Cardiac septum (tissue), 1 donor: ENCODE data around the gene TGFBR3. TPM values are rescaled to one million over a fixed set of nuclear protein-coding genes. Genes with fewer than 3 reads are reported as not detected.

Source experiments
- DNase-seq: peaks from one replicate; pipeline ENCODE4 v3.0.0-alpha.2; 2020; ENCODE audit warnings: low spot score
- intact Hi-C: fragments of 100-400 bp; cut with DNase I; formaldehyde crosslinking; loops from one replicate; pipeline ENCODE4 v1.14.0; 2022
- total RNA-seq: library from RNA; stranded (reverse); fragmentation: NEBNext Ultra II Directional; extraction: Animal tissue kit (Norgen Biotek cat#: 25700); gene quantifications from one replicate; pipeline ENCODE4 v1.2.1, GENCODE V29; 2021
- donor health status: DM: no; HTN: no; CAD: no.

The TGFBR3 gene
- total RNA-seq, 1 donor from 2014 or later = 12.6 TPM

DNA sequence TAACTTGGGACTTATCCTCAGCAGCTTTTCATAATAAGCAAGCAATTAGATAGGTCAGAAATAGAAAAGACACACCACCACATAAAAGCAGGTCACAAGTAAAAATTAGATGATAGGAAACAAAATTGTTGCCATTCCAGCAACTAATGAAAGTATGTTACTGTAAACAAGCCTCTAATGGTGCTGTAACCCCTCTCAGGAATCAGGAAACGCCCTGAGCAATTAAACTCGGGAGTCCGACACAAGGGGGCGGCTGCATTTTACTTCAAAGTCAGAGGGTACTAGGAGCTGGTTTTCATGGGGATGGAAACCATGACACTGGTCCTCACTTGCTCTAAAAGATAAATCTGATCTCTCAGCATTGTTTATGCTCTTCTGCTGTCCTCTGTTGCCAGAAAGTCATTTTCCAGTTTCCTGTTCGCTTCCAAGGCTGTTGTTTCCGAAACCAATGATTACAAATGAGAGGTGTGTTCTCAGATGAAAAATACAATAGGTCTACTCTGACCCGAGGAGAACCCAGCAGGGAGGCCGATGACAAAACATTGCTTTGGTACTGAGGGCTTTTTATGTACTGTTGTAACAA is 93.4 kb downstream of the TGFBR3 start:
- intact Hi-C loops = loop anchor here (10.0 kb wide), 1 partner anchor 92 kb away; the partner anchor contains the start of gene TGFBR3

DNA sequence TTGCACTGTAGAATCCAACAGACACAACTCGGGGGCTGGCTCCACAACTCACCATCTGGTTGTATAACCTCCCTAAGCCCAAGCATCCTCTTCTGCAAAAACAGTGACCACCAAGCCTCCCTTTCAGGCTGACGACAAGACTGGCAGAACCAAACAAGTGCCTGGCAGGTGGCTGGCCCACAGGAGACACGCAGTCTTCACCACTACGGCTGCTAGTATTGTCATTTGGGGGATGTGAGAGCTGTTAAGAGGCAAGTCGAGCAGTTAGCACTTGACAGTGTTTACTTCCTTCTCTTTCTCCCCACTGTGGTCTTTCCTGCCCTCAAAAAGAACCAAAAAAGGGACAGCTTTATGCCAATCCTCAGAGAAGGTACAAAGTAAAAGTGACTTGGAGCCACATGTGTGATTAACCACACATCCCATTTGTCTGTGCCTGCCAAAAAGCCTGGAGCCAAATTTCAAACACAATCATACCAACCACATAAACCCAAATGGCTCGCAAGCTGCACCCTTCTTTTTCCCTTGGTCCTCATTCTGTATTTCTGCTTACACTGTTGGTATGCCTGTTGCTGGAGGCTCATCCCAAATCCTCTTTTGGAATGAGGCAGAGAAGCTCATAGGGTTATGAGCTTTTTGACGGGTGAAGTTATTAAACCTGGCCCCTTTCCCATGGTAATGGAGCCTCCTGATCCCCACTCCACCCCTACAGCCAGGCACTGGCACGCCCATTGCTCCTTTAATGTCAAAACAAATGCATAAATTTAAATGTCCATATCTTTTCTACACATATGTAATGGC is 94.1 kb downstream of the TGFBR3 start:
- DNase-seq = no peak
- intact Hi-C loops = loop anchor here (10.0 kb wide), 1 partner anchor 93 kb away; the partner anchor contains the start of gene TGFBR3

More for the DNA sequence above, 93.4 kb downstream of the TGFBR3 start:
- DNase-seq = no peak

DNA sequence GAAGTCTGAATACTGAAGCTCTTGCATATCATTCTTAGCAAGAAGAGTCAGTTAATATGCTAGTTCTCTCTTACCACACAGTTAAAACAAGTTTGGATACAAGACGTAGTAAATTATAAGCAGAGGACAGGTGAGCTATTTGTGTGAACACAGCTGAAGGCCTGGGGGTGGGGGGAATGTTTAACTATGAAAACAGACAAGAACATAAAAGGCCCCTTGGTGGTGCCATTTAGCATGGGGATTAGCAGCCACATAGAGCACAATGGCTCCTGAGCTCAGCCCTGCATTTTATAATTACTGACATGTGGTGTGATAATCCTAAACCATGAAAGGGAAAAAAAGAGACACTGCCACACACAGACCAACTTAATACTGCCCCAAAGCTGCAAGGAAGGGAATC is 94.8 kb downstream of the TGFBR3 start:
- intact Hi-C loops = loop anchor here (10.0 kb wide), 1 partner anchor 94 kb away; the partner anchor contains the start of gene TGFBR3
- DNase-seq = no peak

DNA sequence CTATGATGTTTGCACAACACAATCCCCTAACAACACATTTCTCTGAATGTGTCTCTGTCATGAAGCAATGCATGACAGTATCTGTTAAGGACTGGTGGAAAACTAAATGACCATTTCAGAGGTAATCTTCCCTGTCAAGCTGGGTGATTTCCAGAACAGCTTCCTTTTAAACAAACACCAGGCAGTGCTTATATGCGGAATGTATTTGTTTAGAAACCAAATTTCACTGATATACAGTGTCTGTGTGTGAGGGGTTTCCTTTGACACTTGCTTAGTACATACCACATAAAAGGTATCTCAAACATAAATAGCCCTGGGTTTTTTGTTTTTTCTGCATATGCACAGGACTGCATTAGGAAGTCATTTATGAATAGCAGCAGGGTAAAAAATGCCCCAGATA is 95.6 kb downstream of the TGFBR3 start:
- intact Hi-C loops = loop anchor here (10.0 kb wide), 1 partner anchor 94 kb away; the partner anchor contains the start of gene TGFBR3
- DNase-seq = no peak

DNA sequence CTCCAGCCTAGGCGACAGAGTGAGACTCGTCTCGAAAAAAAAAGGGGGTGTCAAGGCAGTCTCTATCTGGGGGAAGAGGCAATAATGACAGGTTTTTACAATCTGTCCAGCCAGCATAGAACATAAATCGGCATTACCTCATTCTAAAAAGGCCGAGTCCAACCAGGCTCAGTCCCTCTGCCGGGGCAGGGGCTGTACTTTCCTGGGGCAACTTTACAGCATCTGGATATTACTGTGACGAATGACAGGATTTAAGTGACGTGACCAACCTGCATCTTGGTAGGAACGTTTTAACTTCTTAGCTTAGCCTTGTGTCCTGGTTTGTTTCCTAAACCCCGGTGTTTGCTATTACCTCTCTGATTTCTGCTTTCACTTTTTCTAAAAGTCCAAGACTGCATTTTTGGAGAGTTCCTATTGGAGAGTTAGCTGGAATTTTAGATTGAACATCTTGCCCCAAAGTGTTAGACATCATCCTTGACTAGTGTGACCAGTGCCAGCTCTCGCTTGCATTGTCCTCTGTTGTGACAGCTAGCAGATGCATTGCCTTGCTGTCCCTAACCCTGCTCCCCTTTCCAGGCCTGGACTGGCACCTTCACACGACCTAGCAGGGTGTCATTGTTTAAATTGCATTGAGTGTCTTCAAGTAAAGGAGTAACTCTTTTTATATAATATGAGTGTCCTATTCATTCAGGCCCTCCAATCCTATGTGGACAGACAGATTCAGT is 96.5 kb downstream of the TGFBR3 start:
- no peak for DNase-seq
- intact Hi-C loops = no loop called here

DNA sequence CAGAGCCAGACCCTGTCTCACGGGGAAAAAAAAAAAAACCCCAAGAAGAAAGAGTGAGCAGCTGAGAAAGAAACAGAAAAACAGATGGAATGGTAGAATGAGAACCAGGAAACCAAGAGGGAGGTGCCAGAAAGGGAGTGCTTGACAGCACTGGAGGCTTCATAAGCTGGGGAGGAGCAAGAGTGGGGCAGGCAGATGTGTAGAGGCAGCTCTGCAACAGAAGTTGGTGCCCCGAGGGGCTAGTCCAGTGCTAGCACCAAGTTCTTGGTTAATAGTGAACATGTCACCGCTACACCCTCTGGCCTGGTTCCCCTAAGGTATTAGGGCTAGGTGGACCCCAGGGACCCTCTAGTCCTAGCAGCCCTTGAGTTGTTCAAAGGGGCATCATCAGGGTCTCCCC is 98.0 kb downstream of the TGFBR3 start:
- intact Hi-C loops = no loop called here
- no peak for DNase-seq

DNA sequence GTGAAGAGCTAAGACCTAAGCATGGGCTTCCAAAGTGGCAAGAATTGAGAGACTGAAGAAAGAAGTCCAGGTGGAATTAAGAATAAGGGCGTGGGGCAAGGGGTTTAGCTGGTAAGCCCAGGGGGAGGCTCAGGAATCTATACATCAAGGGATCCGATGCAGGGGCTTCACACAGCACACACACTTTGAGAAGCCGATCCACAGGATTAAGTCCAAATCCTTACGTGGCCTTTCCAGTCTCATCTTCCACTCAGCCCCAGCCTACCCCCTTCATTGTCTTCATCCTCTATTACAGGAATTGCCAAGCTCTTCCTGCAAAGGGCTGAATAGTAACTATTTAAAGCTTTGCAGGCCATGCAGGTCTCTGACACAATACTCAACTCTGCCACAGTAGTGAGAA is 101.3 kb downstream of the TGFBR3 start:
- intact Hi-C loops = no loop called here
- DNase-seq = no peak

DNA sequence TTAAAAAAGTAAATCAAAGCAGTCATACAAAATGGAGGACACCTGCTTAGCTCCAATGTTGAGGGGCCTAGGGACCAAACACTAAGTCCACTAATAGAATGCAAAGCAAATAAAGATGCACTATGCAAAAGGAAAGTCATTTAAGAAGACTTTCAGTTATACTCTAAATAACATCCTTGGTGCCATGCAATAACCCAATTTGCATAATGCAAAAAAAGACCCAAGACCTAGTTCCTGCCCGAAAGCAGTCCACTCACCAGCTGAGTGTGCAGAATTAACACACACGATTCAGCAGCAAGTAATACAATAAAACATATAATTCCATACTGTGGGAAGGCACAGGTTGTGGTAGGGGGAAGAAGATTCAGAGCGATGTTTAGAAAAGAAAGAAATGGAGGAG is 101.8 kb downstream of the TGFBR3 start:
- intact Hi-C loops = no loop called here
- no peak for DNase-seq

DNA sequence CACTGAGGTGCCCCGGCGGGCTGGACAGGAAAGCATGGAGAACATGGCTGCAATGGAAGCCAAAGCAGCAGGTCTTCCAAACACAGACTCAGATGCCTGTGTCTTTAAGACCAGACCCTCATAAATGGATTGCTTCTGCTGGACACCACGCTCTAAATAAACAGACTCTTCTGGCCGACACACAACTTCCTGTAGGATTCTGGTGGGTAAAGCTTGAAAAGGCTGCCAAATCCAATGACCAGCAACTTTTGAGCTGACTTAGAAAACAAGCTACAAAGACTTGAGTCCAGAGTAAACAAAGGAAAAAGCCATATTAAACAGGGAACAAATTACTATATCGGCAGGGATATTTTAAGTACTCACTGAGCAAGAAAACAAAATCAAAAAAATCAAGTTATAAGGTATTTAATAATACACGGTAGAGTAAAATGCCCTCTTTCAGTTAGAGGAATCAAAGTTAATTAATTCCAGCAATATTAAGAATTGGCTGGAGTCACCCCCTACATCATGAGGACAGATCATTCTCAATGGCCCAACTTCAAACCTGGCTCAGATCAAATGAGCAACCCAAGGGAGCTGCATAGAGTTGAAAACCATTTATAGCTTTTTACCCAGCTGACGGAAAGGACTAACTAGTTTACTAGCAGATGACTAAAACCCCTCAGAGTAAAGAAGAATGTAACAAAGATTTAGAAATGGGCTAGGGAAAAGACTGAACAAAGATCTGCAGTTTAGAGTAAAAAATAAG is 102.4 kb downstream of the TGFBR3 start:
- intact Hi-C loops = no loop called here

DNA sequence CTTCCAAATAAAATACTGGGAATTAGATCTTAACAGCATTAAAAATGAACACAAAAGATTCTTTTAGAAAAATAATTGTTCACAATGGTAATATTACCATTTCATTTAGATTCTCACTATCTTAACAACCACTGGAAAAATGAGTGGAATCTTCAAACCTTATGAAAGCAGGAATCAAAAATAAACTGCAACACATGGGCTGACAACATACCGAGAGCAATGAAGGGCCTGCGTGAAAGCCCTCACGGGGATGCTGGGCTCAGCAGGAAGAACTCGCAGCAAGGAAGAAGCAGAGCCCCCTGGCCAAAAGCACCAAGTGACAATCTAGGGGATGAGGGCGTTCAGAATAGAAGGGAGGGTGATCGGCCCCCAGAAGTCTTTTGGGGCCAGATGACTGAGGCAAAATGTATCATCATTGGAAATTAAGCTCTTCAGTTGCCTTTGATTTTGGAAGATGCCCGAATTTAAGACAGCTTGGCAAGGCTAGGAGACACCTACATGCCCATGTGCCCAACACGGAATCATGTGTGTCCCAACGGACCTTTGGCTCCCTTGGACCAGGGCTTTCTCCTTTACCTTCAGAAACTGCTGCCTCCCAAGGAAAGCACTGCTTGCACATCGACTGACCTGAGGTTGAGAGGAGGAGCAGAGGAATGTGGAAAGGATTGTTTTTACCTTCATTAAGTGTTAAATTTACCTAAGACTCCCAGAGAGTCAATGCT is 103.9 kb downstream of the TGFBR3 start:
- intact Hi-C loops = no loop called here
- no peak for DNase-seq

More for the DNA sequence above, 102.4 kb downstream of the TGFBR3 start:
- DNase-seq = no peak

DNA sequence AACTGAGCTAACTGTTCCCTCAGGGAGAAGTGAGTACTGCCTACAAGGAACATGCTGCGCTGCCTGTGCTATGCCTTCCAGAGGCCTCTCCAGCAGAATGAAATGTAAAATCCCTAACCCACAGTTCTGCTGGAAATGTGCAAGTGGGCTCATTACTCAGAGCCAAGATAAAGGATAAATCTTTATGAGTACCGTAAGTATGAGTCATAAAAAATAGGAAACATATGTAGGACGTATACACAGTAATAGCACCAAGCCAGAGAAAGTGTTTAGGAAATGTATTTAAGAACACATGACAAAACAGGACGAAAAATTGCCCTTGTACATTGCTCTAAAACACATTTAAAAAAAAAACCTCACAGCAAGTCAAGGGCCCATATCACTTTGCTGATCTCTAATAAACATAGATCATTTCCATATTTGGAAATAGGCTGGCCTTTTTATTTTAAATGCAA is 104.6 kb downstream of the TGFBR3 start:
- intact Hi-C loops = no loop called here
- no peak for DNase-seq

DNA sequence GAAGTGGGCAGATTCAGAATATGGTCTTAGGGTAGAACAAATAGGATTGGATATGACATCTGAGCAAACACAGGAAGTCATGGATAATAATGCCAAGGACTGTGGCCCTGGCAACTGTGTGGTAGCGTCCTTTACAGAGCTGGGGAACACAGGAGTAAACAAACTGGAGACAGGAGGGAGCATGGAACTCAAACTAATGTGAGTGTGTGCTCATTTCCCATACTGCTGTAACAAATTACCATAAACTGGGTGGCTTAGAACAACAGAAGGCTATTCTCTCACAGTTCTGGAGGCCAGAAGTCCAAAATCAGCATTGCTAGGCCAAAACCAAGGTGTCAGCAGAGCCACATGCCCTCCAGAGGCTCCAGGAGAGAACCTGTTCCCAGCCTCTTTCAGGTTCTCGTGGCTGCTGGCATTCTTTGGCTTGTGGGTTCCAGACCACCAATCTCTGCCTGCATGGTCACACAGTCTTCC is 106.4 kb downstream of the TGFBR3 start:
- intact Hi-C loops = no loop called here
- no peak for DNase-seq

DNA sequence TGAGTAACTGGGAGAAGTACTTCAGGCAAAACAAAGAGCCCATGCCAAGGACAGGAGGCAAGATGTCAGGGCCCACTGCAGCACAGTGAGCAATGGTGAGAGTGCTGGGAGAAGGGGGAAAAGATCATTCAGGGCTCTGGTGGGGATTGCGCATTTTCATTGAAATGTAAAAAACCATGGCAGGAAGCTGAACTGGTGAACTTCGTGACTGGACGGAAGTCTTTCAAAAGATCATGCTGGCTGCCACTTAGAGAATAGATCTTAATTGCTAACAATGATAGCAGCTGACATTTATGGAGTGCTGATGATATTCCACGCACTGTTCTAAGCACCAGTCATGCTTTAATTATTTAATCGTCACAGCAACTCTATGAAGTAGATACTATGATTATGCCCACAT is 107.0 kb downstream of the TGFBR3 start:
- DNase-seq = no peak

DNA sequence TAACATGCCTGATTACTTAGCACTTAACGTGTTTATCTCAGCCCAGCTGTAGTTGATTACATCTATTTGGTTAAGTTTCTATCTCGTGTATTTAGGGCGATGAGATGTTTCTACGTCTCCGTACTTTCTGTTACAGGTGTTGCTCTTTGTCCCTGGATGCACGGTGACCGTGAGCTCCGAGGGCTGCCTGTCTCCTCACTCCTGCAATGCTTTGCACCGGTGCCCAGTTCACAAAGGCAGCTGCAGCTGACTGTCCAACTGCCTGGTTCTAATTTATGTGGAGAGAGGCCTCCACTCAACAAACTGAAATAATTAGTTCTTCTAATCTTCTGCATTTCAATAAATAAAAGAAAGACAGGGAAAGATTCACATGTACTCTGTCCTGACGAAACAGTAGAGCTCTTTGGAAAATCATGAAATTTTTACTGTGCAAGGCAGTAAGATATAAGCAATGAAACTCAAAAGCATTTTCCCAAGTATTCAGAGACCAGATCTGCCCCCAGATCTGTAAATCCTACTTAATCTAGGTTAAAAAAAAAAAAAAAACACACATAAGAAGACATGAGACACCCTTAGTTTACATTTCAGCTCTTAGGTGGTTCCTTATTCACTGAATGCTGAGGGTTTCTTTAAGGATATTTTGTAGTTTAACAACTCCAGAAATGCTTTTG is 108.2 kb downstream of the TGFBR3 start:
- no peak for DNase-seq
- intact Hi-C loops = no loop called here

More for the DNA sequence above, 107.0 kb downstream of the TGFBR3 start:
- intact Hi-C loops = no loop called here

DNA sequence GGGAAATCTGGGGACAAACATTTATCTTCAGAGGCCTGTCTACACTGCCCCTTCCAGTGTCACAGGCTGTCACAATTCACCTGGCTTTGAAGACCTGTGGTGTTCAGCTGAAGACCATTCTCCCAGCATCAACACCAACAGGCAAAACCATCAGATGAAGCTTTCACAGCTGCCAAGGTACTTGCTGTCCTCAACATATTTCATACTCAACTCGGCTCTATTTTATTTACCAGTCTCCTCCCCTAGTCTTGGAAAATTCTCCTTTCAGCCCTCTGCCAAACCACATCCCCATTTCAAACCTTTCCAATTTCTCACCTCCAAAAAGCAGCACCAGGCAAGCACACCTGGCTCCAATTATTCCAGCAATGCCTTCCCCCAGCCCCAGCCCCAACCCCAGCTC is 108.8 kb downstream of the TGFBR3 start:
- intact Hi-C loops = no loop called here
- no peak for DNase-seq

DNA sequence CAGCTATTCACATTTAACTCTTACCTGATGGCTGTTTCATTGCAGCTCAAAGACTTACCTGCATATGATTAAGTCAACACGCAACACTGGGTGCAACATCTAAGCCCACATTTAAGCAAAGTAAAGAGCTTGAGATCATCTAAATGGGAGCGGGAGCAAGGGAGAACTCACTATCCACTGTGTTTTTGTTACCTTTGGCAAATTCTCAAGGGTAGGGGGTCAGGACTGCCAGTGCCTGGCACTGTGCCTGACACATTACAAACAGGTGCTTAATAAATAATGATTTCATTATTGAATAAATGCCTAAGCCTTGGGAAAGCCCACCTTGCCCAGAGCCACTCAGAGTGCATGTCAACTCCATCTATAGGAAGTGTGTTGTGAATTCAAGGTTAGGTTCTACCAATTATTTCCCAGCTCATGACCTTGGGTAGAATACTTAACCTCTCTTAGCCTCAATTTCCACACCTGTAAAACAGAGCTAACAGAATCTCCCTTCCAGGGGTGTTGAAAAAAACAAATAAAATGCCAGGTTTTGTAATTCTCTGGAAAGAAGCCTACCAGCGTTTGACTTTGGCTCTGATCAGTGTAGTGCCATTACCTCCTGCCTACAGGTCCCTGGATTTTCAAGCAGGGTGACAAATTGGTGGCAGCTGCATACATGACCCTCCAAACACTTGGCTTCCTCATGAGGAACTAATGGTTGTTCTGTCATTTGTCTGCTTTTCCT is 109.7 kb downstream of the TGFBR3 start:
- intact Hi-C loops = no loop called here
- DNase-seq = no peak

DNA sequence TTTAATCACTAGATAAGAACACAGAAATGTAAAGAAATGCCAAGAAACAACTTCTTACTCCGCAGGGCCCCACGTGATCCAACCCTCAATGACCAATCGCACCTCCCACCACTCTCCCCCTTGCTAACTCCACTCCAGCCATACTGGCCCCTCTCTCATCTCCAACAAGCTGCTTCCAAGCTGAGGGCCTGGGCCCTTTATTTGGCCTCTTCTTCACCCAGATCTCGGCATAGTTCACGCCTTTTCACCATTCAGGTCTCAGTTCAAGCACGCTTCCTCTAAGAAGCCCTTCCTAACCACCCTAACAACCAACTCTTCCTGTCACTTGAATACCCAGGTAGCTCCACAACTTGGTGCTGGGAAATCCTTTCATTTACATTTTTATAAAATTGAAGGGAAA is 110.7 kb downstream of the TGFBR3 start:
- intact Hi-C loops = no loop called here
- no peak for DNase-seq
